Bronchial smooth muscle cell (primary cell): ENCODE results near the gene C12orf56. TPM values are rescaled to one million over a fixed set of nuclear protein-coding genes. Genes with fewer than 3 reads are reported as not detected.

Experiments
- total RNA-seq: library from RNA; depleted of rRNA; stranded (reverse); fragments of >200 nt; gene quantifications from 2 replicates; pipeline ENCODE4 v1.2.1, GENCODE V29; 2014

C12orf56 gene
- total RNA-seq: 1.3 and 3.4 TPM in 2 replicates

GRCh38 chr12:64390275-64390851 lies at the start of gene C12orf56:
Gene C12orf56, minus strand, starts transcription at chr12:64390758. Its CDS starts 193 bp downstream, at chr12:64390565.

GRCh38 chr12:64403707-64404469 lies 13.3 kb upstream of the C12orf56 start, which contains the start of gene XPOT:
Gene XPOT, plus strand, starts transcription at chr12:64404392. Its CDS starts 5,644 bp downstream, at chr12:64410036.

GRCh38 chr12:64222009-64222765 lies 168.4 kb downstream of the C12orf56 start, which contains the start of gene KICS2:
Gene KICS2, minus strand, starts transcription at chr12:64222296. Its CDS starts 59 bp downstream, at chr12:64222237.

Other genes starting within 250 kb of the C12orf56 start
- 4.4 and 5.1 TPM in 2 replicates for gene KICS2, start 168.5 kb downstream of the C12orf56 start, total RNA-seq
- gene XPOT, start 13.6 kb upstream of the C12orf56 start, total RNA-seq: 58.8 and 71.5 TPM in 2 replicates
- gene TBK1, start 61.4 kb upstream of the C12orf56 start, total RNA-seq: 20.0 and 33.6 TPM in 2 replicates
- gene RASSF3, start 219.7 kb upstream of the C12orf56 start, total RNA-seq: 10.7 and 11.0 TPM in 2 replicates